Measurements from ENCODE around the gene GMCL1. TPM values are rescaled to one million over a fixed set of nuclear protein-coding genes. Genes with fewer than 3 reads are reported as not detected.

The GMCL1 gene
- total RNA-seq, 2 donors from 2014 or later = 19.7 to 25.5 TPM

- H3K4me3 Mint-ChIP-seq = no peak overlapping the region
- H3K4me1 ChIP-seq (ENCODE audit: control insufficient read depth, insufficient read depth, low read length) = no peaks in the 10 kb centered on the region
- peaks cover 6% of the 10 kb centered on the region for H3K36me3 ChIP-seq (ENCODE audit: control insufficient read depth, insufficient read depth, low read length)
- no peaks in the 10 kb centered on the region for H3K9me3 ChIP-seq (ENCODE audit: control insufficient read depth, low read length)
- no peak for DNase-seq
- 0 to 67% methylated on average over 1 to 3 of the region's 3 CpGs for WGBS, 2 experiments (ENCODE audit: insufficient coverage in 1 of 2, insufficient read length in 1 of 2)
- peaks cover 18% of the 10 kb centered on the region for H3K4me1 Mint-ChIP-seq
- H3K27me3 ChIP-seq (ENCODE audit: control insufficient read depth, insufficient read depth, low read length, poor library complexity, severe bottlenecking) = no peaks in the 10 kb centered on the region
- no peak overlapping the region for H3K27ac ChIP-seq (ENCODE audit: low read depth, low read length)
- peaks cover 5% of the 10 kb centered on the region for H3K36me3 Mint-ChIP-seq (ENCODE audit: low read depth)
- no peaks in the 10 kb centered on the region for H3K27me3 Mint-ChIP-seq (ENCODE audit: insufficient read depth)
- TF ChIP-seq CTCF (conservative IDR thresholded peaks at IDR 0.05) = no peak
- H3K9me3 Mint-ChIP-seq = no peaks in the 10 kb centered on the region
- H3K4me3 ChIP-seq (ENCODE audit: low read length) = no peak overlapping the region
- H3K27ac Mint-ChIP-seq = no peak overlapping the region
- no peak overlapping the region for H3K9ac ChIP-seq (ENCODE audit: extremely low read depth, low read length, poor library complexity, severe bottlenecking)
Observed at GRCh38 chr2:69926849-69927515, 97.5 kb downstream of the GMCL1 start.

Other genes with a start within 250 kb of the GMCL1 start
- gene AAK1, start 185.9 kb upstream of the GMCL1 start, total RNA-seq = 10 to 100 TPM; 29.2 to 34.7 TPM
- gene ANXA4, start 87.5 kb upstream of the GMCL1 start, total RNA-seq = 10 to 100 TPM; 18.0 to 21.4 TPM
- 10 to 100 TPM; 56.2 to 64.9 TPM for gene SNRNP27, start 64.3 kb downstream of the GMCL1 start, total RNA-seq
- gene MXD1, start 85.4 kb downstream of the GMCL1 start, total RNA-seq = 1 to 10 TPM in 1 of 2 donors, under 1 TPM in 1; 0.73 to 5.5 TPM
- under 1 TPM; 0.84 to 0.91 TPM for gene ASPRV1, start 132.0 kb downstream of the GMCL1 start, total RNA-seq